Measurements from ENCODE around the gene OR1E2.

- TF ChIP-seq, protein P1, sequence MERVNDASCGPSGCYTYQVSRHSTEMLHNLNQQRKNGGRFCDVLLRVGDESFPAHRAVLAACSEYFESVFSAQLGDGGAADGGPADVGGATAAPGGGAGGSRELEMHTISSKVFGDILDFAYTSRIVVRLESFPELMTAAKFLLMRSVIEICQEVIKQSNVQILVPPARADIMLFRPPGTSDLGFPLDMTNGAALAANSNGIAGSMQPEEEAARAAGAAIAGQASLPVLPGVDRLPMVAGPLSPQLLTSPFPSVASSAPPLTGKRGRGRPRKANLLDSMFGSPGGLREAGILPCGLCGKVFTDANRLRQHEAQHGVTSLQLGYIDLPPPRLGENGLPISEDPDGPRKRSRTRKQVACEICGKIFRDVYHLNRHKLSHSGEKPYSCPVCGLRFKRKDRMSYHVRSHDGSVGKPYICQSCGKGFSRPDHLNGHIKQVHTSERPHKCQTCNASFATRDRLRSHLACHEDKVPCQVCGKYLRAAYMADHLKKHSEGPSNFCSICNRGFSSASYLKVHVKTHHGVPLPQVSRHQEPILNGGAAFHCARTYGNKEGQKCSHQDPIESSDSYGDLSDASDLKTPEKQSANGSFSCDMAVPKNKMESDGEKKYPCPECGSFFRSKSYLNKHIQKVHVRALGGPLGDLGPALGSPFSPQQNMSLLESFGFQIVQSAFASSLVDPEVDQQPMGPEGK (CRISPR knock-in tag; IDR thresholded peaks at IDR 0.05; ENCODE audit: borderline replicate concordance), result no peak
- no peak for TF ChIP-seq ZNF70 (CRISPR knock-in tag; IDR thresholded peaks at IDR 0.05)
Observed at GRCh38 chr17:3389791-3390190, 43.9 kb downstream of the OR1E2 start.

Measured in SK-N-SH treated with all-trans-retinoic acid at 6 μM for 48 hours (cell line).